IMR-90 (cell line): ENCODE results near the gene SYNE1. TPM values are rescaled to one million over a fixed set of nuclear protein-coding genes. Genes with fewer than 3 reads are reported as not detected.

Experiments
- ATAC-seq: fragments of 200-7000 bp; cut with Tn5 transposase; 2 replicates; pipeline ENCODE4 v1.9.1; 2020; ENCODE audit warnings: low read depth, mild to moderate bottlenecking, moderate library complexity
- BruUV-seq: library from RNA; stranded (reverse); fragments of 400-500 nt; replicated peaks from 2 replicates; lab custom pipeline; 2021; lab: Mats Ljungman, UMichigan
- CTCF ChIA-PET: fragments of 300-600 bp; formaldehyde crosslinking; extraction: SDS; loops from one replicate; lab custom pipeline; 2021; ENCODE audit warnings: antibody characterized with exemption; lab: Yijun Ruan, JAX
- POLR2A ChIA-PET: fragments of 300-600 bp; sonication (Branson Sonifier 250); formaldehyde crosslinking; loops from one replicate; lab custom pipeline; 2022; ENCODE audit warnings: antibody characterized with exemption; ENCODE audit not compliant: unreplicated experiment; lab: Charles Lee
- DNase-seq: peaks from one replicate; pipeline ENCODE4 v3.0.0; 2013
- H2AFZ ChIP-seq: replicated peaks from 2 replicates; pipeline ENCODE3; 2013; ENCODE audit warnings: low read length, mild to moderate bottlenecking; ENCODE audit not compliant: poor library complexity
- H2AK5ac ChIP-seq: 2 replicates; pipeline ENCODE4 v1.6.1; 2013; ENCODE audit warnings: low read depth, low read length, inconsistent platforms
- H2AK9ac ChIP-seq: replicated peaks from 2 replicates; pipeline ENCODE3; 2013; ENCODE audit warnings: mild to moderate bottlenecking, low read depth, low read length, moderate library complexity; ENCODE audit not compliant: poor library complexity
- H2BK120ac ChIP-seq: 2 replicates; pipeline ENCODE4 v1.6.1; 2013; ENCODE audit warnings: low read depth, low read length, inconsistent platforms
- H2BK15ac ChIP-seq: 3 replicates; pipeline ENCODE4 v1.6.1; 2013; ENCODE audit warnings: low read depth, low read length, inconsistent platforms
- H2BK20ac ChIP-seq: 2 replicates; pipeline ENCODE4 v1.6.1; 2013; ENCODE audit warnings: low read depth, mild to moderate bottlenecking, inconsistent platforms, low read length, moderate library complexity
- H2BK5ac ChIP-seq: 2 replicates; pipeline ENCODE4 v1.6.1; 2013; ENCODE audit warnings: mild to moderate bottlenecking, low read depth, low read length, inconsistent platforms; ENCODE audit not compliant: poor library complexity, severe bottlenecking
- H3K14ac ChIP-seq: replicated peaks from 2 replicates; pipeline ENCODE4 v1.6.1; 2013; ENCODE audit warnings: low read depth, low read length, inconsistent platforms
- H3K18ac ChIP-seq: 2 replicates; pipeline ENCODE4 v1.6.1; 2013; ENCODE audit warnings: low read depth, low read length, control low read depth
- H3K23ac ChIP-seq: 2 replicates; pipeline ENCODE4 v1.6.1; 2013; ENCODE audit warnings: low read depth, low read length, inconsistent platforms
- H3K27ac ChIP-seq: 2 replicates; pipeline ENCODE4 v1.5.1; 2013; ENCODE audit warnings: mild to moderate bottlenecking, control low read depth, low read length; ENCODE audit not compliant: insufficient read depth
- H3K27me3 ChIP-seq: 2 replicates; pipeline ENCODE4 v1.6.1; 2013; ENCODE audit warnings: low read length; ENCODE audit not compliant: control insufficient read depth, insufficient read depth
- H3K36me3 ChIP-seq: 2 replicates; pipeline ENCODE4 v1.6.1; 2013; ENCODE audit warnings: low read length, mixed read lengths; ENCODE audit not compliant: control insufficient read depth, insufficient read depth
- H3K4ac ChIP-seq: 2 replicates; pipeline ENCODE4 v1.6.1; 2013; ENCODE audit warnings: low read depth, low read length, inconsistent platforms
- H3K4me1 ChIP-seq: 2 replicates; pipeline ENCODE4 v1.6.1; 2013; ENCODE audit warnings: low read length, mixed read lengths; ENCODE audit not compliant: control insufficient read depth, insufficient read depth
- H3K4me2 ChIP-seq: 2 replicates; pipeline ENCODE4 v1.6.1; 2013; ENCODE audit warnings: low read depth, mild to moderate bottlenecking, control low read depth, low read length, moderate library complexity
- H3K4me3 ChIP-seq: 2 replicates; pipeline ENCODE4 v1.5.1; 2013; ENCODE audit warnings: low read depth, mild to moderate bottlenecking, control low read depth, low read length, moderate library complexity; ENCODE audit not compliant: insufficient read depth
- H3K56ac ChIP-seq: 2 replicates; pipeline ENCODE4 v1.6.1; 2013; ENCODE audit warnings: low read length, inconsistent platforms; ENCODE audit not compliant: insufficient read depth; ENCODE audit errors: extremely low read depth
- H3K79me1 ChIP-seq, 2 experiments: 2 replicates each; pipeline ENCODE4 v1.6.1; 2013; ENCODE audit warnings: low read length in 2 of 2, inconsistent platforms in 1 of 2, low read depth in 1 of 2
- H3K9ac ChIP-seq: 2 replicates; pipeline ENCODE4 v1.6.1; 2013; ENCODE audit warnings: low read depth, low read length, control low read depth
- H3K9me1 ChIP-seq: 2 replicates; pipeline ENCODE4 v1.6.1; 2013; ENCODE audit warnings: low read length, inconsistent platforms; ENCODE audit not compliant: insufficient read depth
- H3K9me3 ChIP-seq: 2 replicates; pipeline ENCODE4 v1.6.1; 2013; ENCODE audit warnings: low read length; ENCODE audit not compliant: control insufficient read depth, insufficient read depth
- H4K20me1 ChIP-seq: 2 replicates; pipeline ENCODE4 v1.6.1; 2013; ENCODE audit warnings: low read length, inconsistent platforms; ENCODE audit not compliant: insufficient read depth
- H4K5ac ChIP-seq: 2 replicates; pipeline ENCODE4 v1.6.1; 2013; ENCODE audit warnings: mild to moderate bottlenecking, low read depth, low read length, control low read depth
- H4K8ac ChIP-seq, 2 experiments: 2 replicates each; pipeline ENCODE4 v1.6.1; 2013; ENCODE audit warnings: low read depth in 2 of 2, low read length in 2 of 2, control low read depth in 1 of 2, inconsistent platforms in 1 of 2
- H4K91ac ChIP-seq: 2 replicates; pipeline ENCODE4 v1.6.1; 2013; ENCODE audit warnings: low read depth, low read length, inconsistent platforms; ENCODE audit not compliant: insufficient read depth
- BHLHE40 ChIP-seq: fragments of 150-350 bp; IDR thresholded peaks from 2 replicates; pipeline ENCODE4 v1.6.1; 2016; ENCODE audit warnings: mild to moderate bottlenecking, low read depth, low read length
- CEBPB ChIP-seq: IDR thresholded peaks from 2 replicates; pipeline ENCODE4 v1.6.1; 2012; ENCODE audit warnings: low read depth, low read length, improper control_type of control experiment
- CHD1 ChIP-seq: IDR thresholded peaks from 2 replicates; pipeline ENCODE4 v1.6.1; 2012; ENCODE audit warnings: low read depth, low read length, improper control_type of control experiment
- CTCF ChIP-seq: conservative IDR thresholded peaks from 2 replicates; pipeline ENCODE4 v1.5.1; 2012; ENCODE audit warnings: mild to moderate bottlenecking, low read depth, low read length, improper control_type of control experiment
- ELK1 ChIP-seq: fragments of 150-350 bp; IDR thresholded peaks from 2 replicates; pipeline ENCODE4 v1.6.1; 2016; ENCODE audit warnings: low read depth, mild to moderate bottlenecking, low read length, moderate library complexity, borderline replicate concordance
- FOS ChIP-seq: fragments of 150-350 bp; IDR thresholded peaks from 2 replicates; pipeline ENCODE4 v1.6.1; 2016; ENCODE audit warnings: low read depth, low read length
- MAFK ChIP-seq: IDR thresholded peaks from 2 replicates; pipeline ENCODE4 v1.6.1; 2012; ENCODE audit warnings: low read depth, low read length, improper control_type of control experiment
- MAZ ChIP-seq: IDR thresholded peaks from 2 replicates; pipeline ENCODE4 v1.6.1; 2012; ENCODE audit warnings: low read depth, mild to moderate bottlenecking, low read length, improper control_type of control experiment, moderate library complexity, borderline replicate concordance
- MXI1 ChIP-seq: IDR thresholded peaks from 2 replicates; pipeline ENCODE4 v1.6.1; 2012; ENCODE audit warnings: low read depth, mild to moderate bottlenecking, low read length, moderate library complexity, borderline replicate concordance
- NFE2L2 ChIP-seq: fragments of 150-350 bp; IDR thresholded peaks from 2 replicates; pipeline ENCODE4 v1.6.1; 2016; ENCODE audit warnings: low read depth, mild to moderate bottlenecking, low read length
- POLR2A ChIP-seq: IDR thresholded peaks from 2 replicates; pipeline ENCODE4 v1.6.1; 2012; ENCODE audit warnings: mild to moderate bottlenecking, low read depth, low read length
- RAD21 ChIP-seq: IDR thresholded peaks from 2 replicates; pipeline ENCODE4 v1.6.1; 2012; ENCODE audit warnings: low read length, improper control_type of control experiment
- RCOR1 ChIP-seq: IDR thresholded peaks from 2 replicates; pipeline ENCODE4 v1.6.1; 2012; ENCODE audit warnings: mild to moderate bottlenecking, low read length, improper control_type of control experiment; ENCODE audit not compliant: insufficient replicate concordance
- RFX5 ChIP-seq: IDR thresholded peaks from 2 replicates; pipeline ENCODE4 v1.8.0; 2012; ENCODE audit warnings: low read depth, mild to moderate bottlenecking, low read length, moderate library complexity
- SMC3 ChIP-seq: fragments of 150-350 bp; IDR thresholded peaks from 2 replicates; pipeline ENCODE4 v1.6.1; 2016; ENCODE audit warnings: low read depth, mild to moderate bottlenecking, antibody characterized with exemption, low read length, moderate library complexity
- USF2 ChIP-seq: fragments of 150-350 bp; IDR thresholded peaks from 2 replicates; pipeline ENCODE4 v1.6.1; 2017; ENCODE audit warnings: mild to moderate bottlenecking, antibody characterized with exemption, low read length, low read depth
- WGBS, 2 experiments: methylation state at CpG; one replicate each; pipeline versions ENCODE4 v1.1.5 to v1.1.7; 2013; ENCODE audit warnings: missing lambda C conversion rate in 2 of 2; ENCODE audit not compliant: insufficient read length in 1 of 2; ENCODE audit errors: extremely low coverage in 2 of 2; 5-methylcytosine and 5-hydroxymethylcytosine counted together
- dilution Hi-C: fragments of 300-500 bp; cut with HindIII; formaldehyde crosslinking; loops from one replicate; pipeline ENCODE4 v1.14.3; 2018; ENCODE audit warnings: low sequenced_read_pairs; ENCODE audit not compliant: unreplicated experiment
- in situ Hi-C: fragments of 300-500 bp; cut with MboI; formaldehyde crosslinking; loops from 3 replicates; pipeline ENCODE4 v1.14.3; 2019; ENCODE audit warnings: low sequenced_read_pairs, inconsistent platforms, mixed read lengths
- intact Hi-C: fragments of 100-400 bp; cut with micrococcal nuclease; formaldehyde crosslinking; loops from 2 replicates; pipeline ENCODE4 v1.10.0; 2022
- polyA plus RNA-seq, 3 experiments: library from polyadenylated mRNA; depleted of rRNA; stranded (reverse); fragments of >200 nt; gene quantifications; 2 replicates each; pipeline ENCODE4 v1.2.3, GENCODE V29; 2012; ENCODE audit warnings: low replicate concordance in 1 of 3
- total RNA-seq: library from RNA; depleted of rRNA; stranded (reverse); fragments of >200 nt; gene quantifications from 2 replicates; pipeline ENCODE4 v1.2.3, GENCODE V29; 2012

Gene SYNE1
- total and polyA plus RNA-seq, 2 of the 4 experiments (the other 2 are of a cell fraction) = 34.1 to 159 TPM

GRCh38 chr6:152462716-152463115, 174.4 kb downstream of the SYNE1 start:
- Histone ChIP-seq H3K36me3 (peaks cover 1% of the 10 kb centered on the region; the same call in 1 of the 2 replicates), H3K23ac (no peak overlapping the region; the same call in 1 of the 2 replicates), H4K20me1 (no peaks in the 10 kb centered on the region), H2AFZ (no peak overlapping the region), H2AK9ac (no peak overlapping the region), H3K79me1 (no peaks in the 10 kb centered on the region; a peak in 1 of 4 replicates), H3K4ac (peak overlapping the region; percentile 49; the same call in 1 of the 2 replicates), H3K4me2 (peak overlapping the region; percentile 78), H3K27me3 (no peaks in the 10 kb centered on the region), H2BK20ac (peak overlapping the region; percentile 68; the same call in 1 of the 2 replicates), H3K27ac (no peak overlapping the region), H4K91ac (0 out of 2 replicates have a peak overlapping the region, but pooled peaks have one; percentile 31), H3K14ac (peak overlapping the region; percentile 32), H4K8ac (peak overlapping the region in 1 of 2 experiments; percentile 71; a peak in 2 of 4 replicates), H4K5ac (no peak overlapping the region; the same call in 1 of the 2 replicates), H3K9me1 (peaks cover 3% of the 10 kb centered on the region), H2BK120ac (peak overlapping the region; percentile 74; the same call in 1 of the 2 replicates), H2BK5ac (peak overlapping the region; percentile 48), H3K18ac (peak overlapping the region; percentile 57; the same call in 1 of the 2 replicates), H2AK5ac (no peak overlapping the region), H2BK15ac (no peak overlapping the region), H3K4me1 (peaks cover 10% of the 10 kb centered on the region), H3K56ac (no peak overlapping the region), H3K4me3 (peak overlapping the region; percentile 22), H3K9me3 (no peaks in the 10 kb centered on the region), H3K9ac (no peak overlapping the region; the same call in 1 of the 2 replicates)
- ChIA-PET CTCF (interaction anchor here (1.0 to 1.2 kb wide), 2 partner anchors 9 to 10 kb away, joined by 3 read pairs; no protein-coding TSS in a partner anchor), POLR2A (no interaction called here)
- in situ Hi-C loops (no loop called here), intact Hi-C loops (no loop called here), dilution Hi-C loops (no loop called here)
- DNase-seq (peak; percentile 37), ATAC-seq (peak; percentile 57; the same call in 1 of the 2 replicates)
- no TSS peak for BruUV-seq
- WGBS, 2 experiments = no CpG with 5 or more reads among the region's 6 CpGs
- no peak for TF ChIP-seq RCOR1
- TF ChIP-seq RAD21 = no peak
- TF ChIP-seq MXI1 = no peak
- no peak for TF ChIP-seq SMC3
- TF ChIP-seq ELK1 = no peak
- TF ChIP-seq MAZ = no peak
- TF ChIP-seq NFE2L2 = no peak
- TF ChIP-seq POLR2A = no peak
- no peak for TF ChIP-seq CHD1
- TF ChIP-seq CTCF = no peak
- TF ChIP-seq FOS = no peak
- TF ChIP-seq RFX5 = no peak
- TF ChIP-seq CEBPB = no peak
- TF ChIP-seq MAFK = no peak
- no peak for TF ChIP-seq BHLHE40
- no peak for TF ChIP-seq USF2
